Retina (tissue), 1 donor: ENCODE data around the gene FAIM2.

Source experiments
- DNase-seq: peaks from one replicate; pipeline ENCODE4 v3.0.0-alpha.2; 2016

Gene FAIM2

DNA sequence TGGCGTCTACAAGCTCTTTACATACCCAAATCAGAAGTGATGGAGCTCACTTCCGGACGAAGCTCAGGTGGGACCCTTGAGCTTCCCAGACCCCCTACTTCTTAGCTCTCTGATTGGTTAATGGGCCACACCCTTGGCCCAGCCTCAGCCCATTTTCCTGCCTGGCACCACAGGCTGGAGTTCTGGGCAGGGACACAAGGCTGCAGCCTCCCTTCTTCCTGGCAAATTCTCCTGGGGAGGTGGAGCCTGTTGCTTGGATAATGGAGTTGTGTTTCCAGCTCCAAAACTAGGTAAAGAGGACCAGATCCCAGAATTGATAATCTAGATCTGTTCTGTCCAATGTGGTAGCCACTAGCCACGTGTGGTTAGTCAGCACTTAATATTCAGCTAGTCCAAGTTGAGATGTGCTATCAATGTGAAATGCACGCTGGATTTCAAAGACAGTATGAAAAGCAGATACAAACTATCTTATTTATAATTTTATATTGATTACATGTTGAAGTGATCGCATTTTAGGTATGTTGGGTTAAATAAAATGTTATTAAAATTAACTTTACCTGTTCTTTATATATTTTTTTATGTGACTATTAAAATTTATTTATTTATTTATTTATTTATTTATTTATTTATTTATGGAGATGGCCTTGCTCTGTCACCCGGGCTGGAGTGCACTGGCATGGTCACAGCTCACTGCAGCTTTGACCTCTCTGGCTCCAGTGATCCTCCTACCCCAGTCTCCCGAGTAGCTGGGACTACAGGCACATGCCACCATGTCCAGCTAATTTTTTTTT is 12.6 kb upstream of the FAIM2 start:
- DNase-seq: no peak

DNA sequence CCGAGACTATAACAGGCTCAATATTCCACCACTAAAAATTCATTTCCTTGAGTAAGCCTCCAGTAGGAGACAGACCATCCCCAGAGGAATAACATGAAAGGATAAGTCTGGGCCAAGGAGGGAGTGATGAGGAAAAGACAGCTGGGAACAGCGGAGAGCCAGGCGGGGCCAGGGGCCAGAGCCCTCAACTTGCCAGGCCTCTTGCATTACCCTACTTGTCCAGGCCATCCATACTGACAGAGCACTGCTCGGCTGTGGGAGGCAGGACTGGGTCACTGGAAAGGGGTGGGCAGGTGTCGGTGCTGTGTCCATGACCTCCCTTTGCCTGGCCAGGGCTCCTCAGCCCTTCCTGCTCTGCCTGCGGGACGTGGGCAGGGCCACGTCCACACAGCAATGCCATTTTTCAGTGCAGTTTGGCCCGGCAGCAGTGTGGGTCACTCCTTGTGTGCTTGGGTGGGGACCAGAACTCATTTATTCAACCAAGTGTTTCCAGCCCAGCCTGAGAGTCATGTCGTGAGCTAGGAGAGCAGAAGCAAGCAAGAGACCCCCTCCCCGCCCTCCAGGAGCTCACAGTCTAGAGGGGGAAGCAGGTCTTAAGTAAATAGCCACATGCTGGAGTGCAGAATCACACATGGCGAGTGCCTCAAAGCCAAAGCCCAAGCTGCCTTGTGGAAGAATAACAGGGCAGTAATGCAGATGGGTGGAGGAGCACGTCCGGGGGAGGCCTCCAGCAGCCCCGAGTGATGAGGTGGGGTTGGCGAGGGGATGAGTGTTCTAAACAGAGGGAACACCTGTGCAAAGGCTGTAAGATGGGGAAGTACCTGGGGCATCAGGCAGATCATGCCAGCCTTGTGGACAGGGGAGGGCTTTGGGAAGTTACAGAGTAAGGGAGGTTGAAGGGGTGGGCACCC is 8.9 kb upstream of the FAIM2 start:
- no peak for DNase-seq

DNA sequence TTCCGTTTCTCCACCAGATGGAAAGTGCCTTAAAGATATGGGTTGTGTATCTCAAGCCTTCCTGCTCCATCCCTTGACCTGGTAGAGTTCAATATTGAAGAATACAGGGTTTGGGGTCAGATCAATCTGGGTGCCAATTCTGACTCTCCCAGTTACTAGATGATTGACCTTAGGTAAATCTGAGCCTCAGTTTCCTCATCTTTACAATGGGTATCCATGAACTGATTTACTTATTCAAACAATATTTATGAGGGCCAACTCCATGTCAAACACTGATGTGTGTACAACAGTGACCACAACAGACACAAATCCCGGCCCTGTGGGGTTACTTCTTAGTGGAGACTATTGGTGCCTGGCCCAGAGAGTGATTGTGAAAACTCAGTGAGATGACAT is 7.5 kb upstream of the FAIM2 start:
- DNase-seq: no peak

DNA sequence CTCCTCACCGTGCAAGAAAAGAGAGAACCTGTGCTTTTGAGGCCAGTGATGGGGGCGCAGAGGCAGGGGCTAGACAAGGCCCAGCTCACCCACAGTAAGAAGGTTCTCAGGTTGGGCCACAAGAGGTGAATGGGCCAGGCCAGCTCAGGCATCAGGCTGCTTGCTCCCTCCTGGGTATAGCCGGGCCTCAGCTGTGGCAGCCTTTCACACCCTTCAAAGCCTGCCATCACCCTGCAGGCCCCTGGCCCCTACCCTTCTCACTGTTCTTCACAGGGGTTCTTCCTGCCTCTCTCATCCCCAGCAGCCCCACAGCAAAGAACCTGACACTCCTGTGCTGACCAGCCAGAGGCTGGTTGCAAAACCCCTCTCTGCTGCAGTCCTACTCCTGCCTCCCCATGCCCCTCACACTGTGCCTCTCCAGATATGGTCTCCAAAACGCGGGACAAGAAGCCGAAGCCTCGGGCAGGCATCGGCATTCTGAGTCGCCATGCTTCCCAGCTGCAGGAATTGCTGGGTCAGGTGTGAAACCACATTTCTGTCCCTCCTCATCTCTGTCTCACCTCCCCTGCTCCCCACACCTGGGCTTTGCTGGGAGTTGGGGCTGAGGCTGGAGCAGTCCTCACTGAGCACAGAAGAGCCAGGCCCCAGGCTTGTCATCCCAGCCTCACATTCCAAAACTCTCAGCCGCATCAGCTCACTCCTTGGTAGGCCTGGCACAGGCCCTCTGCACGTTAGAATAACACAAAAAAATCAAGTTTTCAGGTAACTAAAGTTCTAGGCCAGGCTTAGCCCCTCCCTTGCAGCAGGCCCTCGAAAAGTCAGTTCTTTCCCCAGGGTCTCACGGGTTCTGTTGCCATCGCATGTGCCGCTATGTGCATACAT is 6.9 kb upstream of the FAIM2 start:
- DNase-seq: no peak

DNA sequence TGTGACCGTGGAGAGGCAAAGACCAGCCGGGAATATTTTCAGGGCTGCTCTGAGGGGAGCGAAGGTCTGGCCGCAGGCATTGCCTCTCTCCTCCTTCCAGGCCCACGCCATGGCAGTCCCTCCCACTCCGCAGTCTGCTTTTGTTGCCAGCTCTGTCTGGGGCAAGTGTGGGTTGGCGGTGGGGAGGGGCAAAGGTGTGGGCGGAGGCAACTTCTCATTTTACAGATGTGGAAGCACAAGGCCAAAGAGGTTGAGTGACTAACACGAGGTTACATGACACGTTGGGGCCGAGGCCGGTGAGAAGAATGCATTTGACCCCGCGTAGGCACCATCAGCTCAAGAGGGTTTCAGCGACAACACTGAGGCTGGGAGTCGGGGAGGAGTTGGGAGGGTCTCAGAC is 6.1 kb upstream of the FAIM2 start:
- DNase-seq: peak; percentile 67

DNA sequence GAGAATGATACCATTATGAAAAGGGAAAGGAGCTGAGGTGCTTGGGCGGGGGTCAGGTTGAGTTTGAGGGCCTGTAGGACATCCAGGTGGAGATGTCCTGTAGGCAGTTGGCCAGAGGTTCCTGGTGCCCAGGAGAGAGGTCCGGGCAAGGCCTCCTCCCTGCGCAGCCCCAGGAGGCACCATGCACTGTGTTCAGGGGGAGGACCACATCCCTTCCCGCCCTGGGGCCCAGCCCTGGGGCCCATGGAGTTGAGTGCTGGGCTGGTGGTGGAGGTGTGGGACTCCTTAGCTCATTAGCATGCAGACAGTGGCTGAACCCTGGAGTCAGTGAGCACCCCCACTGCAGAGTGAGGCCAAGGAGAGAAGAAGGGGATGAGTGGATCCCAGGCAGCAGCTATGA is 5.7 kb upstream of the FAIM2 start:
- DNase-seq: no peak

DNA sequence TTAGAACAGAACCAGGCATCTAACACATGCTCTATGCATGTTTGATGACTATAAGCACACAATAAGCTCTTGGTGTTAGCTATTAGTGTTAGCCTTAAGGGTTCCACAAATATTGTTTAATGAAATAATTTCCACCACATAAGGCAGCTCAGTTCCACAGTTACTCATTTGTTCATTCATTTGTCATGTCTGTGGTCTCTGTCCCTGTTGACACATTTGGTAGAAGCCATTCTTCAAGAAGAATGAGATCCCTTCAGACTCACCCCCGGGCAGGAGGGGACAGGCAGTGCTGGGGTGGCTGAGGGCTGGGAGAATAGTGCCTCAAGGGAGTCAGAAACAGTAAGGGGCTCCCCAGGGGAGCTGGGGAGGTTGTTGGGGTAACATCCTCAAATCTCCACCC is 3.7 kb upstream of the FAIM2 start:
- no peak for DNase-seq

DNA sequence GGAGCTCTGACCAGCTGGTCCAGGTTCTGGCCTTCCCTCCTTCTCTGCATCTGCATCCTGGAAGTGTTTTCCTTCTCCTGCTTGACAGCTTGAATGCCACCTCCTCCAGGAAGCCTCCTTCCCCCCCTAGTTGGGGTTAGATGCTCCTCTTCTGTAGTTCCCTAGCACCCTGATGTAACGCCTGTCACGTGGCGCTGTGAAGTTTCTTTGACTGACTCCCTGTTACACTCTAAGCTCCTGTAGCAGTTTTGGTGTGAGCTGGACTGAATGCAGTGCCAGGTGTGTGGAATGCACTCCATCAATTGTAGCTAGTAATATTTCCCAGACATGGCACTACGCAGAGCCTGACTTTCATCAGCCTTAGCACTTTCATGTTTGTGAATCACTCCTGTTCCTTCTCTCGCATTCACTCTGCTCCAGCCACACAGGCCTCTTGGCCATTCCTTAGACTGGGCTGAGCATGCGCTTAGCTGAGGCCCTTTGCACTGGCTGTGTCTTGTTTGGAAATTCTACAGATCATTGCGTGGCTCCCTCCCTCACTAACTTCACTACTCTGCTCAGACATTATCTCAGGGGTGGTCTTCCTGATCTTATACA is 2.1 kb upstream of the FAIM2 start:
- no peak for DNase-seq

DNA sequence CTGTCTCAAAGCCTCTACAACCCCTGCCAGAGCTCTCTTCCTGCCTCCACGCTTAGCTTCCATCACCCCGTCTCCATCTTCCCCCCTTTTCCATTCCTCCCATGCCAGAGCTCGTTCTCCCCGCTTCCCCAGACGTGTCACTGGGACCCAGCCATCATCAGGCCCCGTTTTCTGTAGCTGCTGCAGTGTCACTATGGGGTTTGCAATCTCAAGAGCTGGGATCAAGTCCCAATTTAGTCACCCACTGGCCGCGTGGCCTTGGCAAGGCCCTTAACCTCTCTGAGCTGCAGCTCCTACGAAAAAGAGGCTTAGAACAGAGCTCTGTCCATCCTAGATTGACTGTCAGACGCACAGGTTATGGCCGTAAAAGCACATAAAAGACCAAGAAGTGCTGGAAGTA is 901 bp upstream of the FAIM2 start:
- no peak for DNase-seq

DNA sequence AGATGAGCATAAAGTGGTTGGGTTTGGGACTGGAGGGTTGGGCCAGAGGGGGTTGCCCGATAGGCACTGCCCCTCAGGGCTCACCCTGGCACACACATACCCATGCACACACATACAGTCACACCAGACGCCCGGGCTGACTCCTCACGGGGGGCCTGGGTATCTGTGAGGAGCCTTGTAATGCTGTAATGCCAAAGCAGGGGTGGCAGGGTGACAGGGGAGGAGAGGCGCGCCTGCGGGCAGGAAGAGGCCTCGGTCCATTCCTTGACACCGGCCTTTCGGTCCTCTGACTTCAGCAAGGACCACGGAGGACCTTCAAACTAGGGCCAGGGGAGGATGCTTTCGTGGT is 375 bp downstream of the FAIM2 start:
- DNase-seq: no peak

DNA sequence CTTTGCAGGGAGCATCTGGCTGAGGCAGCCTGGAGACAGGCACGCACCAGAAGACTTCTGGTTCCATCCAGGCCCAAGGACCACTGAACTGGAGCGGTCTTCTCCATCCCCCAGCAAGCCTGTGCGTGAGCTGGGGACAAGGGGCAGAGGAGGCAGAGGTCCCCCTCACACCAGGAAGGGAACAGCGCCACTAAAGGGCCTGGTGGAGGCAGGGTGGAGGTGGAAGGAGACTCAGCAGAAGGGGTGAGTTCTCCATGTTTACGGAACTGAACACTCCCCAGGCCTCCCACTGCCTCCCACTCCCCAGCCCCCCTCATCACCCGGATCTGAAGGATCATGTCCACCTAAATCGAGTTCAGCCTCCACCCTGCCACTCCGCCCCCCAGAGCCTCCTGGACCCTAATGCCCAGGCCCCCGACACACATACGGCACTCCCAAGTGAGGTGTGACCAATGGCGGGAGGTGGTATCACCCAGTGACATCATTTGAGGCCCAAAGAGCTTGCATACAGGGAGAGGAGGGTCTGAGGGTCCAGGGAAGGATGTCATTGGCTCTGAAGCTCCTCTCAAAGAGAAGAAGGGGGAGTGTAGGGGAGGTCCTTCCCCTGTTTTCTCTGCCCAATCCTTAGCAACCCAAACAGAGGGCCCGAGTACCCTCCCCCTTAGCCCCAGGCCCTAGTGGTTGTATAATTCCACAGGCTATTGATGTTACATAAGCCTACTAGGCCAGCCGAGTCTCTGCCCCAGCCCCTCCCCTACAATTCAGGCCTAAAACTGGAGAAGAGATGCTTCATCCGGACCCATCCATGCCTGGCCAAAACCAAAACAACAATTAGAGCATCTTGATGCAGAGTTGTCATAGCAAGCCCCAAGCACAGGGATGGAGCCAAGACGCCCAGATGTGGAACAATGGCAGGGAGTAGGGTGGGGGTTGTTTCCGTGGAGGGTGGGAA is 1.0 kb downstream of the FAIM2 start:
- peak; percentile 71 for DNase-seq

DNA sequence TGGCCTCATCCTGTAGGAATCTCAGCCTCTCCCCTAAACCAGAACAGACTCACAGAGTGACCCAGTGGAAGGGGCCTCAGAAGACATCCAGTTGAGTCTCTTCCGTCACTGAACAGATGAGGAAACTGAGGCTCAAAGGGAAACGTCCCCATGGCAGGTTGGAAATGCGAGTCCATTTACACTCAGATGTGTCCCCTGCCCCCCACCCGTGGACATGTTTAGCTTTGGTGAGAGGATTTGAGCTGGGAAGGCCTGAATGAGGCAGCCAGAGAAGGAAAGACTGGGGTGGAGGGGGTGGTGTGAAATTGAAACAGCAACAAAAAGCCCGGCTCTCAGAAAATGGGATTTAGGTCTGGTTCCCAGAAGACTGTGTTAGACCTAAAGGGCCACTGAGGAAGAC is 1.7 kb downstream of the FAIM2 start:
- DNase-seq: no peak

DNA sequence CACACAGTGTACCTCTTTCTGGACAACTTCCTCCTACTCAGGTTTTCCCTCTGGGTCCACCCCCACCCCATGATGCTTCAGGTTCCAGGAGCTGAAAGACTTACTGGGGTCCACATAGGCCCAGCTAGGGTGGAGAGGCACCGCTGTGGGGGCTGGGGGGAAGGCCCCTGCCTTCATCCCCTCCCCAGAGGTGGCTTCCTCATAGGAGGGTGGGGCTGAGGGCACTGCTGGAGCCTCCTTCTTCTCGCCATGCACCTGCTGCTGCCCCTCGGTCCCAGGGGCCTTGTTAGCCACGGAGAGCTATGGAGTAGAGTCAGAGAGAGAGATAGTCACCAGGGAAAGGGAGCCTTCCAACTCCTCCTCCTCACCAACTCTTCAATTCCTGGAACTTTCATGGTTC is 2.7 kb downstream of the FAIM2 start:
- no peak for DNase-seq

DNA sequence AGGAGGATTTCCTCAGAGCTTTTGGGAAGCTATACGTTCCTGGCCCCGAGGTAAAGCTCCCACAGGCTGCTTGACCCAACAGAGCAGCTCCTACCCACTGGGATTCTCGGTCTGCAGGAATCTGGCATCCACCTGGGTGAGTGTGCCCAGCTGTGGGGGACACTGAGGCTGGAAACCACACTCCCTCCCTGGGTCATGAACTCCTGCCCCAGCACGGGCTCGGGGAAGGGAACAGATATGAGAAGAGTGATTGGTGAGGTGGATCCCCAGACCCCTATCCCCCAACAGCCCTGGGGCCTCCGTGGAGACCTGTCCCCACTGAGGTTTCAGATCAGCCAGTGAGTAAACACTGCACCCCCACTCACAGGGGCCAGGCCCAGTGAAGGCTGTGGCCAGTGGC is 3.3 kb downstream of the FAIM2 start:
- no peak for DNase-seq

DNA sequence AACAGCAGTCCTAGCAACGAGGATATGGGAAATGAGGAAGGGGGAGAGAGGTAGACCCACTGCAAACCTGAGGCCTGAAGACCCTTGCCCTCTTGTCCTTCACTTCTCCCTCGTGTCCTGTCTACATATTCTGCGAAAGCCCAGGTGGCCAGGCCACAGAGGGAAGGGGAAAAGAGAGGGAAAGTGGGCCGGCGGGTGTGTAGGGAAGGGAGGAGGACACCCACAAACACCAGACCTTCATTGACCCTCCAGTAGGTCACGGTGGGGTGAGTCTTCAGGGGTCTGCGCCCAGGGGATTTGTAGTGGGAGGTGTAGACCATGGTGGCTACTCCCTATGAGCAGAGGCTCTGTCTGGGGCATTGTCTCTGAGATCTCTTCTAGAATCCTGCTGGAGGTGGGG is 3.8 kb downstream of the FAIM2 start:
- no peak for DNase-seq

DNA sequence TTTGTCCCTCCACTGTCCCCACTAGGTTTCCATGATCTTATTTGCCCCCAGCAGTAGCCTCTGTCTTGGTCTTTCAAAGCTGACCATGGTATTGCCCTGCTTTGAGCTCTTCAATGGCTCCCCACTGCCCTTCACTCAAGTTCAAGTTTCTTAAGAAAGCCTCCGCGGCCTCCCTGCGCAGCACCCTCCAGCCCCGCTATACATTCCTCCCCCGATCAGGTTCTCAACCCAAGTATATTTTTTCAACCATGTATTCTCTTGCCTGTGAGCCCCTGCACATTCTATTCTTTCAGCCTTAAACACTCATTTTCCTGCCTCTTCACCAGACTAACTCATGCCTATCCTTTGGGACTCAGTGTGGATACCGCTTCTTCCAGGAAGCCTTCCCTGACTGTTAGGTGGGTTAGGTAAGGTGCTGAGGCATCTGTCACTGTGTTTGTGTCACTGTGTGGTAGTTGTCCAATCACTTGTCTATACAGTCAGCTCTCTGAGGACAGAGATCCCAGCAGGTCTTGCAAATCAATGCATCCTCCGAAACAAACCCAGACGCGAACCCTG is 4.3 kb downstream of the FAIM2 start:
- DNase-seq: no peak

DNA sequence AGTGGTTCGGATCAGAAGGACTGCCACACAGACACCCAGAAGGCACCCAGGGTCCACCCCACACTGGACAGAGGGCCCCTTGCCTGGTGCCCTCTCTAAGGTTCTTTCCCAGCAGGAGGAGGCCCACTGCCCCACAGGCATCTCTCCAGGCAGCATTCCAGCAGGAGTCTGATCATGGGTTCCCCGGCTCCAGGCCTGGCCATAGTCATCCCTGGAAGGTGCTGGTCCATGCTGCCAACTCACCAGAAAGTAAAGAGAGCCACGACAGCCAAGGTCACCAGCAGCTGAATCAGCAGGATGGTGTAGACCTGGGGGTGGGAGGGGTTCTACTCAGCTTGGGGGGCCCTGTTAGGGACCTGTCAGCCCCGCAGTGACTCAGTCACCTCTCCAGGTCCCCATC is 6.4 kb downstream of the FAIM2 start:
- no peak for DNase-seq

DNA sequence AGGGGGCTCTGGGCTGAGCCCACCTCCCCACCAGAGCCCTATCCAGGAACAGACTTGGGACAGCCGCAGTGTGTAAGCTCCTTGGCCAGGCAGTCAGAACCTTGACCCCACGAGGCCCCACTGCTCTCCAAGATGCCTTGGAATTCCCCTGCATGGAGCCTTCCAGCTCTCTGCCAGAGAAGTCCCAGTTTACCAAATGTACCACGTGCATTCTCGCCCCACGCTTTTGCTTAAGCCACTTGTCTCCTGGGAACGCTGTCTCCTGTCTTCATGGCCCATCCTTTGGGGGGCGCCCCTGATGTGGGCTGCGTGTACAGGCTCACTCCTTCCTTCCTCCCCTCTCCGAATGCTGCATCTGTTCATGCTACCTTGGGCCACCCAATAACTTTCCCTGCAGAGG is 7.9 kb downstream of the FAIM2 start:
- DNase-seq: no peak

DNA sequence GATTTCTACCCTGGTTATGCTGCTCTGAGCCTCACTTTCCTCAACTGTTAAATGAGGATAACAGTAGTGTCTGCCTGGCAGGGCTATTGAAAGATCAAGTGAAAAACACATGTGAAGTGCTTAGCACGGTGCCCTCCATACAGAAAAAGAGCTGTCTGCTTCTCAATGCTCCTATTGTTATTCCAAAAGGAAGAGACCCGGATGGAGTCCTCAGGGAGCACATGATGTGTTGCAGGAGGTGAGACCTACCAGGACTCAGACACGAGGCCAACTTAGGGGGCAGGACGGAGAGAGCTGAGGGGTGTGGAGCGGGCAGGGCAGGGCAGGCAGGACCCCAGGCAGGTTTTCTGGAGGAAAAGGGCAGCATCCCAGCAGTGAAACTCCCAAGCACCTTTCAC is 8.9 kb downstream of the FAIM2 start:
- no peak for DNase-seq

DNA sequence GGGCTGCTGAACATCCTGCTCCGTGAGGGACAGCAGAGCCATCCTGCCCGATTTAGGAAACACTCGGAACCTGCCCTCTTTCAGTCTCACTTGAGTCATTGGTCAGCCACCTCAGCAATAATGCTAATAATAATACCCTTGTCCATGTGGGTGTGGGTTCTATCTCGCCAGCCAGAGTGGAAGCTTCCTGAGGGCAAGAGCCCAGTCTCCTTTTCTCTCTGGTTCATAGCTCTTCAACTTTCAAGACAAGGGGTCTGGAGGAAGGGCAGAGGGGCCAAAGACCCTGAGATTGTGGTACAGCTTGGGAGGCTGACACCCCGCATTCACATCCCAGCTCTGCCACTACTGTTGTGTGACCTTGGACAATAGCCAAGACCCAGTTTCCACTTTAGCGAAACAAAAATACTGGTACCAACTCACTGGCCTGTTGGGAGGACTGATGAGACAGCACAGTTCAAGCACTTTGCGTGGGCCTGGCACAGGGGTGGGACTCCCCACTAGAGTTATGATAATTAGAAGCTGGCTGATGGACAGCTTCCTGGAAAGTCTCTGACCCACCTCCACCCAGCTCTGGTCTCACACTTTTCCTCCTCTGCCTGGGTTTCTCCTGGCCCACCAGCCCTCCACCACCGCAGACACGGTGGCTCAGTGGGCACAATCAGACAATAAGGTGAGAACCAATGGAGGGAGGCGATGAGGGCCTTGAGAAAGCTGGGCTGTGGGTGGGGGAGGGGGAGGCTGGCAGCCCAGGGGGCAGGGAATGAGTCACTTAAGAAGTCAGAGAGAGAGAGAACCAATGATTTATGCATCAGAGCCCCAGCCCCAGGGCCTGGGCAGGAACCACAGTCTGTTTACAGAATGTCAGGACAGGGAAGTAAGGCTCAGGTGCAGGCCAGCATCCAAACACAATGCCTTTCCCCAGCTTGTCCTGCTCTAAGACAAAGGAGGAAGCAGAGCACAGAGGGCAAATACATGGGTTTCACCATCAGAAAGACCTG is 9.6 kb downstream of the FAIM2 start:
- no peak for DNase-seq
